Smooth muscle cell (in vitro differentiated cells): ENCODE results near the gene EIF5A. TPM values are rescaled to one million over a fixed set of nuclear protein-coding genes. Genes with fewer than 3 reads are reported as not detected.

Source experiments
- DNase-seq: peaks from one replicate; lab custom pipeline; 2025; ENCODE audit not compliant: unreplicated experiment; lab: John Stamatoyannopoulos, UW
- H2AFZ ChIP-seq: fragments of 200-600 bp; sonication (generic); 2 replicates; pipeline ENCODE4 v1.6.0; 2016; ENCODE audit warnings: antibody characterized with exemption, low read depth, mild to moderate bottlenecking
- H3F3A ChIP-seq: fragments of 200-600 bp; sonication (generic); 2 replicates; pipeline ENCODE4 v1.6.0; 2017; ENCODE audit warnings: antibody characterized with exemption, low read depth
- H3K27ac ChIP-seq: fragments of 200-600 bp; sonication (generic); 2 replicates; pipeline ENCODE4 v1.5.1; 2016; ENCODE audit warnings: low read depth, mild to moderate bottlenecking
- H3K27me3 ChIP-seq: fragments of 200-600 bp; sonication (generic); 2 replicates; pipeline ENCODE4 v1.6.1; 2016; ENCODE audit warnings: low read depth, mild to moderate bottlenecking
- H3K36me3 ChIP-seq: fragments of 200-600 bp; sonication (generic); 2 replicates; pipeline ENCODE4 v1.5.1; 2016; ENCODE audit warnings: low read depth
- H3K4me1 ChIP-seq: fragments of 200-600 bp; sonication (generic); 2 replicates; pipeline ENCODE4 v1.5.1; 2016; ENCODE audit warnings: low read depth
- H3K4me2 ChIP-seq: fragments of 200-600 bp; sonication (generic); 2 replicates; pipeline ENCODE4 v1.6.0; 2016; ENCODE audit warnings: mild to moderate bottlenecking
- H3K4me3 ChIP-seq: fragments of 200-600 bp; sonication (generic); 2 replicates; pipeline ENCODE4 v1.5.1; 2016; ENCODE audit warnings: mild to moderate bottlenecking
- H3K79me2 ChIP-seq: fragments of 200-600 bp; sonication (generic); 2 replicates; pipeline ENCODE4 v1.6.0; 2016; ENCODE audit warnings: low read depth, mild to moderate bottlenecking
- H3K9ac ChIP-seq: fragments of 200-600 bp; sonication (generic); 2 replicates; pipeline ENCODE4 v1.6.0; 2016; ENCODE audit warnings: low read depth
- H3K9me3 ChIP-seq: fragments of 200-600 bp; sonication (generic); replicated peaks from 2 replicates; pipeline ENCODE4 v1.5.1; 2016; ENCODE audit warnings: low read depth
- H4K20me1 ChIP-seq: fragments of 200-600 bp; sonication (generic); 2 replicates; pipeline ENCODE4 v1.6.0; 2016; ENCODE audit warnings: low read depth
- whole genome bisulfite sequencing: methylation state at CpG from one replicate; pipeline ENCODE4 v1.1.7; 2016; ENCODE audit warnings: low lambda C conversion rate; 5-methylcytosine and 5-hydroxymethylcytosine counted together
- polyA plus RNA-seq: library from polyadenylated mRNA; unstranded; fragments of >200 nt; fragmentation: Nextera tagmentation; extraction: Ambion mirVana; gene quantifications from 2 replicates; pipeline ENCODE4 v1.2.1, GENCODE V29; 2016
- total RNA-seq: library from RNA; depleted of rRNA; stranded (reverse); fragments of >200 nt; gene quantifications from 2 replicates; pipeline ENCODE4 v1.2.3, GENCODE V29; 2014
- TF ChIP-seq, protein P1 (sequence below): fragments of 200-600 bp; sonication (generic); IDR thresholded peaks from 2 replicates; pipeline ENCODE4 v1.5.1; 2017; ENCODE audit warnings: borderline replicate concordance, mild to moderate bottlenecking, antibody characterized with exemption; ENCODE audit not compliant: insufficient read depth, poor library complexity, severe bottlenecking

Gene EIF5A
- total and polyA plus RNA-seq, 2 experiments from 2014 or later = 323 to 797 TPM

DNA sequence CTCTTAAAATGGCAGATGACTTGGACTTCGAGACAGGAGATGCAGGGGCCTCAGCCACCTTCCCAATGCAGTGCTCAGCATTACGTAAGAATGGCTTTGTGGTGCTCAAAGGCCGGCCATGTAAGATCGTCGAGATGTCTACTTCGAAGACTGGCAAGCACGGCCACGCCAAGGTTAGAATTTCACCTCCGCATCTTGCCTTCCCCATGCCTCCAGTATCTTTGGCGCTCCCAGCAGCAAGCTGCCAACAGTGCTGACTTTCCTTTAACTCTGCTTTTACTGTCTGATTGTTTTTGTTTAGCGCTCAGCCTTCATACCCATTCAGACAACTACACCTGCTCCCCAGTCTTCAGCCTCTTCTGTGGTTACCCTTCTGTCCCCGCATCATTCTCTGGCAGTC is 2.2 kb downstream of the EIF5A start:
- peak overlapping the region; percentile 95 for H3K27ac ChIP-seq
- H2AFZ ChIP-seq = no peak overlapping the region
- H4K20me1 ChIP-seq = peaks cover 68% of the 10 kb centered on the region
- TF ChIP-seq, protein P1, sequence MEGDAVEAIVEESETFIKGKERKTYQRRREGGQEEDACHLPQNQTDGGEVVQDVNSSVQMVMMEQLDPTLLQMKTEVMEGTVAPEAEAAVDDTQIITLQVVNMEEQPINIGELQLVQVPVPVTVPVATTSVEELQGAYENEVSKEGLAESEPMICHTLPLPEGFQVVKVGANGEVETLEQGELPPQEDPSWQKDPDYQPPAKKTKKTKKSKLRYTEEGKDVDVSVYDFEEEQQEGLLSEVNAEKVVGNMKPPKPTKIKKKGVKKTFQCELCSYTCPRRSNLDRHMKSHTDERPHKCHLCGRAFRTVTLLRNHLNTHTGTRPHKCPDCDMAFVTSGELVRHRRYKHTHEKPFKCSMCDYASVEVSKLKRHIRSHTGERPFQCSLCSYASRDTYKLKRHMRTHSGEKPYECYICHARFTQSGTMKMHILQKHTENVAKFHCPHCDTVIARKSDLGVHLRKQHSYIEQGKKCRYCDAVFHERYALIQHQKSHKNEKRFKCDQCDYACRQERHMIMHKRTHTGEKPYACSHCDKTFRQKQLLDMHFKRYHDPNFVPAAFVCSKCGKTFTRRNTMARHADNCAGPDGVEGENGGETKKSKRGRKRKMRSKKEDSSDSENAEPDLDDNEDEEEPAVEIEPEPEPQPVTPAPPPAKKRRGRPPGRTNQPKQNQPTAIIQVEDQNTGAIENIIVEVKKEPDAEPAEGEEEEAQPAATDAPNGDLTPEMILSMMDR = no peak
- H3K4me2 ChIP-seq = peak overlapping the region; percentile 99
- H3K27me3 ChIP-seq = no peaks in the 10 kb centered on the region
- DNase-seq = no peak
- H3K79me2 ChIP-seq = peaks cover 66% of the 10 kb centered on the region
- 93% methylated on average over 12 of the region's 12 CpGs for WGBS
- peak overlapping the region; percentile 35 for H3K9ac ChIP-seq
- peaks cover 4% of the 10 kb centered on the region for H3K36me3 ChIP-seq
- H3K4me1 ChIP-seq = peaks cover 16% of the 10 kb centered on the region
- no peaks in the 10 kb centered on the region for H3K9me3 ChIP-seq
- peak overlapping the region; percentile 85 for H3K4me3 ChIP-seq
- peaks cover 45% of the 10 kb centered on the region for H3F3A ChIP-seq

DNA sequence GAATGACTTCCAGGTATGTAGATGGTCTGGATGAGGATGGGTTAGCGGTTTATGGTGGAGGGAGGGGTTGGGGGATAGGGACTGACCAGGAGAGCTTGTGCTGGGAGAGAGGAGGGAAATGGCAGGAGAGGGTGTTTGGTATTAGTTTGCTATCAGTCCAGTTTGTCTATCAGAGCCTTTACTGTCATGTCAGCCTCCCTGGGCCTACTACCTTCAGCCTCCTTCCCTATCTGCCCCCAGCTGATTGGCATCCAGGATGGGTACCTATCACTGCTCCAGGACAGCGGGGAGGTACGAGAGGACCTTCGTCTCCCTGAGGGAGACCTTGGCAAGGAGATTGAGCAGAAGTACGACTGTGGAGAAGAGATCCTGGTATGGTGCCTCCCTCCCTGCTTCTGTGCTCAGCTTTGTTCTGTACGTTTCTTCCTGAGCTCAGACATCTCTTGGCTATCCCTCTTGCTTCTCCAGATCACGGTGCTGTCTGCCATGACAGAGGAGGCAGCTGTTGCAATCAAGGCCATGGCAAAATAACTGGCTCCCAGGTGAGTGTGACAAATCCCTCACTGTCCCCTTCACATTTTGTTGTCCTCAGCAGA is 3.8 kb downstream of the EIF5A start:
- Histone ChIP-seq H3F3A (peaks cover 47% of the 10 kb centered on the region), H3K4me2 (no peak overlapping the region), H3K79me2 (peaks cover 66% of the 10 kb centered on the region), H3K36me3 (peaks cover 4% of the 10 kb centered on the region), H3K4me1 (peaks cover 16% of the 10 kb centered on the region), H3K27me3 (no peaks in the 10 kb centered on the region), H4K20me1 (peaks cover 70% of the 10 kb centered on the region), H3K9me3 (no peaks in the 10 kb centered on the region), H3K4me3 (no peak overlapping the region), H3K9ac (no peak overlapping the region), H3K27ac (peak overlapping the region; percentile 95), H2AFZ (no peak overlapping the region)
- TF ChIP-seq, protein P1 = no peak
- 93% methylated on average over 7 of the region's 7 CpGs for WGBS
- no peak for DNase-seq

DNA sequence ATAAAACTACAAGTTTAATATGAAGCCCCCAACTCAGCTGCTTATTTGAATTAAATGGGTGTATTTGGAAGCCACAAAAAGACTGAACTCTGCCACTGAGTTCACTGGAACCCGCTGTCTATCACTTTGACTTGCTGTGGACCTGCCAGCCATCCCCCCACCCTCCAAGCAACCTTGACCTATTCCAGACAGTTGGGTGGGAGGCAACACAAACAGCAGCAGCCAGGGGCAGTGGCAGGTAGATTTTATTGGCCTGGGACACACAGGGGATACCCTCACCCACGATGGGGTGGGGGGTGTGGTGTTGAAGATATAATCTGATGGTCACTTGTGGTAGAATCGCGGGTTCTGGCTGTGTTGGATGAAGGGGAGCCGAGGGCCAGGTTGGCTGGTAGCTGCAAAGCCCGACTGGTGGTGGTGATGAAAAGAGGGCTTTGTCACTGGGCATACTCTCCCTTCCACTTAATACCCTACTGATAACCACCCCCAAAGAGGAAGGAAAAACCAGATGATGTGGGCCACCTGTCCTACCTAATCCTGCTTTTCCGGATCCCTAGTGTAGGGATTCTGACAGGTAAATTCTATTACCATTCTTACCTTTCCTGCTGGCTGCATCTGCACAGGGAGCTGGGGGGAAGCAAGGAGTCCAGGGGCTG is 5.1 kb downstream of the EIF5A start:
- peaks cover 70% of the 10 kb centered on the region for H4K20me1 ChIP-seq
- no peak overlapping the region for H3K9ac ChIP-seq
- H3K9me3 ChIP-seq = no peaks in the 10 kb centered on the region
- TF ChIP-seq, protein P1 = no peak
- H3K27ac ChIP-seq = no peak overlapping the region
- no peaks in the 10 kb centered on the region for H3K27me3 ChIP-seq
- 90% methylated on average over 7 of the region's 7 CpGs for WGBS
- H3K4me2 ChIP-seq = no peak overlapping the region
- peaks cover 65% of the 10 kb centered on the region for H3K79me2 ChIP-seq
- H3F3A ChIP-seq = peaks cover 51% of the 10 kb centered on the region
- peaks cover 4% of the 10 kb centered on the region for H3K36me3 ChIP-seq
- H3K4me1 ChIP-seq = peaks cover 16% of the 10 kb centered on the region
- no peak overlapping the region for H3K4me3 ChIP-seq
- no peak for DNase-seq
- H2AFZ ChIP-seq = no peak overlapping the region
